AG04449 (cell line): Measurements from ENCODE around the gene ZNF860.

ENCODE experiments used
- CTCF ChIA-PET: fragments of 350-600 bp; formaldehyde crosslinking; extraction: SDS; loops from one replicate; lab custom pipeline; 2021; ENCODE audit warnings: antibody characterized with exemption; lab: Yijun Ruan, JAX
- POLR2A ChIA-PET: fragments of 400-600, 350-600 bp; formaldehyde crosslinking; extraction: SDS; loops from one replicate; lab custom pipeline; 2020; ENCODE audit warnings: antibody characterized with exemption, inconsistent platforms; lab: Yijun Ruan, JAX
- DNase-seq: peaks from one replicate; pipeline ENCODE4 v3.0.0-alpha.2; 2010; ENCODE audit warnings: low read depth, low spot score
- H3K4me3 ChIP-seq: 2 replicates; pipeline ENCODE4 v1.5.1; 2011; ENCODE audit warnings: low read depth, mild to moderate bottlenecking, control low read depth, low read length
- CTCF ChIP-seq: IDR thresholded peaks from one replicate; pipeline ENCODE4 v1.5.1; 2011; ENCODE audit warnings: mild to moderate bottlenecking, moderate library complexity, low read length, control low read depth, inconsistent platforms; ENCODE audit not compliant: insufficient read depth; ENCODE audit errors: missing control alignments

ZNF860 gene

GRCh38 chr3:31942446-31942845, 39.1 kb upstream of the ZNF860 start:
- POLR2A ChIA-PET = no interaction called here
- DNase-seq = no peak
- TF ChIP-seq CTCF = no peak
- H3K4me3 ChIP-seq = no peak overlapping the region
- CTCF ChIA-PET = no interaction called here

- ChIA-PET CTCF (no interaction called here), POLR2A (no interaction called here)
- no peak overlapping the region for H3K4me3 ChIP-seq
- TF ChIP-seq CTCF = no peak
- DNase-seq = no peak
Observed at GRCh38 chr3:31943041-31943440, 38.5 kb upstream of the ZNF860 start.

- TF ChIP-seq CTCF = no peak
- DNase-seq = no peak
- ChIA-PET POLR2A (no interaction called here), CTCF (no interaction called here)
- no peak overlapping the region for H3K4me3 ChIP-seq
Observed at GRCh38 chr3:31945738-31946052, 35.9 kb upstream of the ZNF860 start.

GRCh38 chr3:31946484-31947081, 35.0 kb upstream of the ZNF860 start:
- POLR2A ChIA-PET = no interaction called here
- no peak for DNase-seq
- no peak overlapping the region for H3K4me3 ChIP-seq
- no peak for TF ChIP-seq CTCF
- CTCF ChIA-PET = no interaction called here

GRCh38 chr3:31947162-31947561, 34.4 kb upstream of the ZNF860 start:
- ChIA-PET POLR2A (no interaction called here), CTCF (no interaction called here)
- TF ChIP-seq CTCF = no peak
- H3K4me3 ChIP-seq = no peak overlapping the region
- no peak for DNase-seq

GRCh38 chr3:31947671-31948091, 33.9 kb upstream of the ZNF860 start:
- DNase-seq = no peak
- ChIA-PET POLR2A (no interaction called here), CTCF (no interaction called here)
- H3K4me3 ChIP-seq = no peak overlapping the region
- no peak for TF ChIP-seq CTCF
